Heart left ventricle (tissue), 16 donors: ENCODE results near the gene SCN4A. TPM values are rescaled to one million over a fixed set of nuclear protein-coding genes. Genes with fewer than 3 reads are reported as not detected.

Experiments used
- ATAC-seq, 4 donors: fragments of 200-7000 bp; cut with Tn5 transposase; one replicate each; pipeline ENCODE4 v1.9.1; 2020 to 2022; ENCODE audit warnings: moderate library complexity in 4 of 4, mild to moderate bottlenecking in 3 of 4, moderate number of reproducible peaks in 1 of 4
- DNase-seq, 5 donors: peaks; one replicate each; pipeline ENCODE4 v3.0.0-alpha.2; 2020
- H3K27ac ChIP-seq, 12 donors: fragments of 200-600 bp; sonication (generic) in 4 of 12; one replicate each; pipeline versions ENCODE4 v1.5.0 to v1.8.0; 2016 to 2022; ENCODE audit warnings: mild to moderate bottlenecking in 2 of 12
- H3K27me3 ChIP-seq, 9 donors: fragments of 200-600 bp; sonication (generic) in 2 of 9; one replicate each; pipeline versions ENCODE4 v1.5.1 to v1.8.0; 2016 to 2022; ENCODE audit warnings: mild to moderate bottlenecking in 3 of 9
- H3K36me3 ChIP-seq, 9 donors: fragments of 200-600 bp; sonication (generic) in 2 of 9; one replicate each; pipeline versions ENCODE4 v1.5.0 to v1.8.0; 2018 to 2022; ENCODE audit warnings: mild to moderate bottlenecking in 2 of 9
- H3K4me1 ChIP-seq, 12 donors: fragments of 200-600 bp; sonication (generic) in 4 of 12; one replicate each; pipeline versions ENCODE4 v1.5.0 to v1.8.0; 2016 to 2022; ENCODE audit warnings: mild to moderate bottlenecking in 3 of 12
- H3K4me3 ChIP-seq, 12 donors: fragments of 200-600 bp; sonication (generic) in 4 of 12; one replicate each; pipeline versions ENCODE4 v1.5.0 to v1.8.0; 2017 to 2022; ENCODE audit warnings: mild to moderate bottlenecking in 9 of 12, moderate library complexity in 4 of 12
- H3K9me3 ChIP-seq, 12 donors: fragments of 200-600 bp; sonication (generic) in 4 of 12; one replicate each; pipeline versions ENCODE4 v1.5.0 to v1.8.0; 2016 to 2022; ENCODE audit warnings: mild to moderate bottlenecking in 1 of 12
- POLR2A ChIP-seq, 2 donors: fragments of 450-650 bp; IDR thresholded peaks; one replicate each; pipeline ENCODE4 v1.6.1; 2017; ENCODE audit warnings: antibody characterized with exemption in 2 of 2, mild to moderate bottlenecking in 2 of 2, moderate library complexity in 2 of 2
- WGBS, 4 donors: extraction: QIAGEN DNeasy Blood & Tissue Kit in 2 of 4; methylation state at CpG; one replicate each; pipeline versions ENCODE4 v1.1.5 to v1.1.7; 2013 to 2018; 5-methylcytosine and 5-hydroxymethylcytosine counted together
- intact Hi-C, 10 donors: fragments of 100-400 bp; cut with DNase I; formaldehyde crosslinking; loops; one replicate each; pipeline versions ENCODE4 v1.11.1 to v1.14.2; 2022
- polyA plus RNA-seq, 2 donors: library from polyadenylated mRNA; stranded (reverse); fragments of 200-250 nt; gene quantifications; one replicate each; pipeline ENCODE4 v1.2.3, GENCODE V29; 2013
- total RNA-seq, 9 donors: library from RNA; depleted of rRNA in 2 of 9; stranded (reverse); fragments of >200 nt in 2 of 9; fragmentation: NEBNext Ultra II Directional in 3 of 9; extraction: Animal tissue kit (Norgen Biotek cat#: 25700) in 3 of 9; gene quantifications; one replicate each; pipeline versions ENCODE4 v1.1.0 to v1.2.4, GENCODE V29; 2016 to 2023
- TF ChIP-seq, protein P1 (sequence below), 12 donors: fragments of 200-600 bp; sonication (generic) in 4 of 12; IDR thresholded peaks; one replicate each; pipeline versions ENCODE4 v1.5.0 to v1.8.0; 2018 to 2022; ENCODE audit warnings: antibody characterized with exemption in 12 of 12, mild to moderate bottlenecking in 5 of 12
- donor health status: ischemic (EF 13 %, LVEDD 7.1; RV severe dilation, severe dysfunction).
- donor health status: healthy with polysubstance abuse.
- donor health status: DM: no; HTN: yes; CAD: no.
- donor health status: DM: no; HTN: no; CAD: no.
- donor health status: ischemic (EF 25% LVEDD 6.9; RV normal size, moderate dysfunction).
- donor health status: ischemic (EF 25% LVEDD 5.7; RV mildly dilated, moderate dysfunction).
- donor health status: healthy.
- donor health status: DM: yes; HTN: yes; CAD: no.
- donor health status: ischemic (EF 35%, LVEDD 5.7; RV mildly dilated, moderate dysfunction).
- donor health status: nonischemic (EF 11% LVEDD 7.7; RV severe dilation, severe dysfunction).
- donor health status: DM: yes; HTN: yes; CAD: no.
- donor health status: PGD.
- donor health status: ischemic (EF 29% LVEDD 5.4; RV normal size, mild dysfunction).
- donor health status: nonischemic (EF 23%, LVEDD 6.1; RV moderate dilation, normal function).

The SCN4A gene
- total and polyA plus RNA-seq, 11 donors, result 0.33 to 2.1 (median 0.67) TPM

DNA sequence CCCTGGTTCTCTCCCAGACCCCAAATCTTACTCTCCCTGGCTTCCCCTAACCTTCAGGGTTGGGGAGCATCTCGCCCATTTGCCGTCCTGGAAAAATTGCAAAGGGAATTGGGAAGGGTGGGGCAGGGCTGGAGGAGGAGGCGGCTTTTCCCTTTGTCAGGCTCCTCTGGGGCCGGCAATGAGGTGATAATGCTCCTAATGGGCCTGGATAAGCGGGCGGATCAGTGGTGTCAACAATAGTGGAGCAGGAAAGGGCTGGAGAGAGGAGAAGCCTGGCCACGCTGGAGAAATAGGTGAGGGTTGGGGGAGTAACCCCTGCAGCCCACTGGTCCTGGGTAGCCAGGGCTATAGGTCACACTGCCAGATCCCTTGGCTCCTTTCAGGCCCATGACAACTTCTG lies 12.3 kb downstream of the SCN4A start:
- H3K27me3 ChIP-seq, result no peaks in the 10 kb centered on the region
- WGBS, 4 donors, result 49 to 77% (median 61%) methylated on average over 7 of the region's 7 CpGs
- no peaks in the 10 kb centered on the region for H3K9me3 ChIP-seq
- DNase-seq, result no peak
- TF ChIP-seq, protein P1, sequence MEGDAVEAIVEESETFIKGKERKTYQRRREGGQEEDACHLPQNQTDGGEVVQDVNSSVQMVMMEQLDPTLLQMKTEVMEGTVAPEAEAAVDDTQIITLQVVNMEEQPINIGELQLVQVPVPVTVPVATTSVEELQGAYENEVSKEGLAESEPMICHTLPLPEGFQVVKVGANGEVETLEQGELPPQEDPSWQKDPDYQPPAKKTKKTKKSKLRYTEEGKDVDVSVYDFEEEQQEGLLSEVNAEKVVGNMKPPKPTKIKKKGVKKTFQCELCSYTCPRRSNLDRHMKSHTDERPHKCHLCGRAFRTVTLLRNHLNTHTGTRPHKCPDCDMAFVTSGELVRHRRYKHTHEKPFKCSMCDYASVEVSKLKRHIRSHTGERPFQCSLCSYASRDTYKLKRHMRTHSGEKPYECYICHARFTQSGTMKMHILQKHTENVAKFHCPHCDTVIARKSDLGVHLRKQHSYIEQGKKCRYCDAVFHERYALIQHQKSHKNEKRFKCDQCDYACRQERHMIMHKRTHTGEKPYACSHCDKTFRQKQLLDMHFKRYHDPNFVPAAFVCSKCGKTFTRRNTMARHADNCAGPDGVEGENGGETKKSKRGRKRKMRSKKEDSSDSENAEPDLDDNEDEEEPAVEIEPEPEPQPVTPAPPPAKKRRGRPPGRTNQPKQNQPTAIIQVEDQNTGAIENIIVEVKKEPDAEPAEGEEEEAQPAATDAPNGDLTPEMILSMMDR (IDR thresholded peaks at IDR 0.05), result no peak
- no peak for TF ChIP-seq POLR2A (IDR thresholded peaks at IDR 0.05)
- intact Hi-C loops, result no loop called here
- peaks cover 8 to 47% (median 33%) of the 10 kb centered on the region in 12 donors for H3K4me1 ChIP-seq
- H3K4me3 ChIP-seq, result no peak overlapping the region
- ATAC-seq, result peak in 1 of 4 donors; percentile 21
- peak overlapping the region in 9 of 12 donors; percentile 39 to 58 (median 49) for H3K27ac ChIP-seq
- H3K36me3 ChIP-seq, result no peaks in the 10 kb centered on the region

DNA sequence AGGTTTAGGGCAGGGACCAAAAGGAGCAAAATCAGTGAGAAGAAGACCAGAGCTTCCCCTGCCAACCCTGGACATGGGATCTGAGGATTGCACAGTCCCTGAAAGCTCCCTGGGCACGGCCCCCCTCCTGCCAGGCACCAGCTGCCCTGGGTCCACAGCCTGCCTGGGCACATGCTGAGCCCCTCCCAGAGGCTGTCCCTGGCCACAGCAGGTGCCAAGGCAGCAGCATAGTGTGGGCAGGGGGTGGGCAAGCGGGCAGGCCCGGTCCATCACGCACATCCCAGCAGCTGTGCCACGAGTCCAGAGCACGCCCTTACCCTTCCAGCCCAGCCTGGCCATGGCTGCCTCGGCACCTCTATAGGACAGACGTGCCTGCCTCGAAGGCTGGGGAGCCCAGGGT lies 12.7 kb downstream of the SCN4A start:
- Histone ChIP-seq H3K4me1 (peaks cover 8 to 47% (median 33%) of the 10 kb centered on the region in 12 donors), H3K9me3 (no peaks in the 10 kb centered on the region), H3K4me3 (no peak overlapping the region), H3K27me3 (no peaks in the 10 kb centered on the region), H3K27ac (peak overlapping the region in 9 of 12 donors; percentile 34 to 58 (median 49)), H3K36me3 (no peaks in the 10 kb centered on the region)
- intact Hi-C loops, result no loop called here
- 82 to 90% (median 84%) methylated on average over 4 to 9 of the region's 9 CpGs for WGBS, 4 donors
- TF ChIP-seq POLR2A (IDR thresholded peaks at IDR 0.05), result no peak
- TF ChIP-seq, protein P1 (IDR thresholded peaks at IDR 0.05), result no peak
- DNase-seq, result no peak
- no peak for ATAC-seq

DNA sequence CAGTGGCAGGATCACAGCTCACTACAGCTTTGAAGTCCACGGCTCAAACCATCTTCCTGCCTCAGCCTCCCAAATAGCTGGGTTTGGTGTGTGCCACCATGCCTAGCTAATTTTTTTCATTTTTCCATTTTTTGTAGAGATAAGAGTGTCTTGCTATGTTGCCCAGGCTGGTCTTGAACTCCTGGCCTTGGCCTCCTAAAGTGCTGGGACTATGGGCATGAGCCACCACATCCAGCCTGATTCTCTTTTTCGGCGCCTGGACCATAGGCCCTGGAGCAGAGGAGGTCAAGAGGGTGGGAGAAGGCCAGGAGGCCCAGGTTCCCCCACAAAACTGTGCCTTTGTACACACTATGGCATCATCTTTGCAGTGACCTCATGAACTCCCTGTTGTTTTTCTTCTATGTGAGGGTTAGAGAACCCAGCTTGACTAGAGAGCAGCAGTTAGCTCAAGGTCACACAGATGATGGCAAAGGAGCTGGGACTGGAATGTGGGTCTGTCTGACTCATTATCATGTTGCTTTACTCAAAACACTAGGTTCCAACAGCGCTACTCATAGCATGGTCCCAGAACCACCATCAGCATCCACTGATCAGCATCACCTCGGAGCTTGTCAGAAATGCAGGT lies 16.3 kb downstream of the SCN4A start:
- Histone ChIP-seq H3K27me3 (no peaks in the 10 kb centered on the region), H3K9me3 (no peaks in the 10 kb centered on the region), H3K4me3 (no peak overlapping the region), H3K36me3 (no peaks in the 10 kb centered on the region), H3K27ac (no peak overlapping the region), H3K4me1 (peaks cover 0 to 26% (median 16%) of the 10 kb centered on the region in 12 donors)
- WGBS, 4 donors, result 93 to 97% (median 96%) methylated on average over 5 of the region's 5 CpGs
- DNase-seq, result no peak
- TF ChIP-seq, protein P1 (IDR thresholded peaks at IDR 0.05), result no peak
- no peak for TF ChIP-seq POLR2A (IDR thresholded peaks at IDR 0.05)
- intact Hi-C loops, result no loop called here
- ATAC-seq, result no peak

DNA sequence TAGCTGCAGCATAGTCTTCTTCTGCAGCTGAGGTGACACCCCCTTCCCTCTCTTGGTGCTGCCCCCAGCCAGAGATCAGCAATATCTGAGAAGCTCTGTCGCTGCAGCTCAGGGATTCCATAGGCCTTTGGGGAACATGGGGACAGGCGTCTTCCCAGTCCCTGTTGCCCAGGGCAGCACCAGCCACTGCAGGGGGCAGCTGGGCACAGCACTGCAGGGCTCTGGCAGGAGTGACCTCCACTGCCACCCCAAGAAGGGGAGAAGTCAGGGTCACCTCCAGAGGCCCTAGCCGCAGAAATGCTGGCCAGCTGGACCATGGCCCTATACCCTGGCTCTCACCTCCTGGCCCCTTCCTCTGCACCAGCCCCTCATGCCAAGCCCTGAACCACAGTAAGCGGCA lies 16.9 kb downstream of the SCN4A start:
- Histone ChIP-seq H3K36me3 (no peaks in the 10 kb centered on the region), H3K27ac (no peak overlapping the region), H3K9me3 (no peaks in the 10 kb centered on the region), H3K4me3 (no peak overlapping the region), H3K27me3 (no peaks in the 10 kb centered on the region), H3K4me1 (peaks cover 0 to 21% (median 13%) of the 10 kb centered on the region in 12 donors)
- WGBS, 4 donors, result 88 to 97% (median 92%) methylated on average over 3 to 4 of the region's 4 CpGs
- intact Hi-C loops, result no loop called here
- DNase-seq (no peak), ATAC-seq (no peak)
- TF ChIP-seq, protein P1 (IDR thresholded peaks at IDR 0.05), result no peak
- no peak for TF ChIP-seq POLR2A (IDR thresholded peaks at IDR 0.05)
